ENCODE results near the gene MSL2.
"Not testable (repeated sequence)": the region's sequence is repeated elsewhere in the genome, so short reads cannot be mapped to it uniquely, and the experiment has no call there.

The MSL2 gene, protein sequence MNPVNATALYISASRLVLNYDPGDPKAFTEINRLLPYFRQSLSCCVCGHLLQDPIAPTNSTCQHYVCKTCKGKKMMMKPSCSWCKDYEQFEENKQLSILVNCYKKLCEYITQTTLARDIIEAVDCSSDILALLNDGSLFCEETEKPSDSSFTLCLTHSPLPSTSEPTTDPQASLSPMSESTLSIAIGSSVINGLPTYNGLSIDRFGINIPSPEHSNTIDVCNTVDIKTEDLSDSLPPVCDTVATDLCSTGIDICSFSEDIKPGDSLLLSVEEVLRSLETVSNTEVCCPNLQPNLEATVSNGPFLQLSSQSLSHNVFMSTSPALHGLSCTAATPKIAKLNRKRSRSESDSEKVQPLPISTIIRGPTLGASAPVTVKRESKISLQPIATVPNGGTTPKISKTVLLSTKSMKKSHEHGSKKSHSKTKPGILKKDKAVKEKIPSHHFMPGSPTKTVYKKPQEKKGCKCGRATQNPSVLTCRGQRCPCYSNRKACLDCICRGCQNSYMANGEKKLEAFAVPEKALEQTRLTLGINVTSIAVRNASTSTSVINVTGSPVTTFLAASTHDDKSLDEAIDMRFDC

DNA sequence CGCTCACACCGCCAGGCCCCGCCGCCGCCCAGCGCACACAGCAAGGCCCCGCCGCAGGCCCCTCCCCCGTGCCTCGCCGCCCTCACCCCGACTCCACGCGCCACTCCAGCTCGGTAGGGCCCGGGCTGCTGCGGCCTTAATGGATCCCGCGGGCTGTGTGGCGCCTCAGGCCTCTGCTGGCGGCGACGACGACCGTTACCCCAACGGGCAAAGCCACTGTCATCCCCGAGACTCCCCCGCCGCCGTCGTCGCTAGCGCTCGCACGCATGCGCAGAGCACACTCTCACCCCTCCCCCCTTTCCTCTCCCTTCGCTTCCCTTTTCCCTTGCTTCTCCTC is at the start of gene MSL2:
Gene MSL2, minus strand, starts transcription at position 272 of the 337 bp plus-strand sequence. CDS start 1,222 bp downstream, outside the sequence.
- in situ Hi-C loops (cut with MboI; ENCODE audit: low sequenced_read_pairs) = no loop called here

DNA sequence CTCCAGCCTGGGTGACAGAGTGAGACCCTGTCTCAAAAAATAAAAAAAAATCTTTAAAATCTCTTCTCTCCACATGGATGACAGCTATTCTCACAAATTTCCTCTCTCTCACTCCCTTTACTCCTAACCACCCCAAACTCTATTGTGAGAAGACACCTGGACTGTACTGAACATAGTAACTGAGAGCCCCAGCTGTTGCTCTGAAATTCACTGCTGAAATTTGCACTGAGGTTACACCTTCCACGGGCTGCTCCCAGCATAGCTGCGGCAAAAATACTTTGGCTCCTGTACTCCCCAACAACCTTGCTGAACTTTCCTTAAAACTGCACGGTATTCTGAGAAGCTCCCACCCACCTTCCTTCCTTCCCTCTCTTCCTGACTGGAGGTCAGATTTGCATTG is 49.6 kb upstream of the MSL2 start:
- in situ Hi-C loops (cut with MboI; ENCODE audit: low sequenced_read_pairs) = no loop called here

DNA sequence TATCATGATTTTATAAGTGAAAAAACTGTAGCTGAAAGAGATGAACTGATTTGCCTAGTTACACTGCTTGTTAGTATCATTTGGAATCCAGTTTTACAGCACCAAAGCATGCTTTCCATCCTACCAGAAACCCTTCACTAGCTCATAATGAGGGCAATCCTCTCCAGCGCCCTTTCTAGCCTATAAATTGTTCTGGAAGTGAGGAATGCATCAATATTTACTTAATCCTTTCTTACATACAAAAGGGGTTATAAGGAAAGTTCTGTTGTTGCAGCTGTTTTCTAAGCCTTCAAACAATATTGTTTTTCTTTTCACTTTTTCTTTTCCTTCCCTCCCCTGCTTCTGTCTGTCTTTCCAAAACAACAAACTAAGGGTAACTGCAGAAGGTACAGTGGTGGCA is 43.0 kb upstream of the MSL2 start:
- in situ Hi-C loops (cut with MboI; ENCODE audit: low sequenced_read_pairs) = no loop called here

DNA sequence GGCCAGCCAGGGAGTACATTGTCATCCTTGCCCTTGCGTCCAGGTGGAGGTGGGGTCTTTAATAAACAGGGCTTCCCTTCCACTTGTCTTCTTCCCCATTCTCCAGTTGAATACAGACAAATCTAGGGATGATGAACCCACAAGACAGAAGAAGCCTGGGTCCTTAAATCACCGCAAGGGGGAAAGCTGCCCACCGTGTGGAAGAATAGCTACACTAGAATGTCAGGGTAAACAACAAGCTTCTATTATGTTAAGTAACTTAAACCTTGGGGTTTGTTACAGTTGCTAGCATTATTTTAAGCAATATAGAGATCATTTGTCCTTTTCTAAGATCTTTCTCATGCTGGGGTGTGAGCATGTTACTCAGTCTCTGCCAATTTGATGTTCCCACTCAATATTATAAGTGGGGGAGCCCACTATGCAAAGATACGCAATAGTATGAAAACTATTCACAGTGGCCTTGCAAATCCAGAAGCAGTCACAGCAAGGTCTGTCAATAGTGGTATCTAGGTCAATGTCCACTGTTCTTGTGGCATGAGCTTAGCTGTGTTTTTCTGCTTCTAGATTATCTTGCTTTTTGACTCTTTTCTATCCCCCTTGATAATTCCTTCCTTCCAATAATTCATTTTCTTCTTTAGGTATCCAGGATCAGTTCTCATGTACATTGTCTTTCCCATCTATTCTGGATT is 42.0 kb upstream of the MSL2 start:
- in situ Hi-C loops (cut with MboI; ENCODE audit: low sequenced_read_pairs) = no loop called here

DNA sequence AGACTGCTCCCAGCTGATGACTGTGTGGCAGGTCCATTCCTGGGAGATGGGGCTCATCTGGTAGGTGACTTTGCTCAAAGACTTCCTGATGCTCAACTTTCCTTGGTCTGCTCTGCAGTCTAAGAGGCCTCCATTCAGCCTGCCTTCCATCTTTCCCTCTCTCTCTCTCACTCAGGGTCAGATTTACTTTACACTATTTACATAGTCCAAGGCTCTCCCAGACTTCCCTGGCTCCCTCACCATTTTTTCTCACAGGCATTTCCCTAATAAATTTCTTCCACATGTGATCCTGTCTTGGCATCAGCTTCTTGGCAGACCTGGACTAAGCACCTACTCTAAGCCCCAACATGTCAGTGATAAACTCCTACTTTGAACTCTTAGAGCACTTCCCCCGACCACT is 41.0 kb upstream of the MSL2 start:
- in situ Hi-C loops (cut with MboI; ENCODE audit: low sequenced_read_pairs) = no loop called here

DNA sequence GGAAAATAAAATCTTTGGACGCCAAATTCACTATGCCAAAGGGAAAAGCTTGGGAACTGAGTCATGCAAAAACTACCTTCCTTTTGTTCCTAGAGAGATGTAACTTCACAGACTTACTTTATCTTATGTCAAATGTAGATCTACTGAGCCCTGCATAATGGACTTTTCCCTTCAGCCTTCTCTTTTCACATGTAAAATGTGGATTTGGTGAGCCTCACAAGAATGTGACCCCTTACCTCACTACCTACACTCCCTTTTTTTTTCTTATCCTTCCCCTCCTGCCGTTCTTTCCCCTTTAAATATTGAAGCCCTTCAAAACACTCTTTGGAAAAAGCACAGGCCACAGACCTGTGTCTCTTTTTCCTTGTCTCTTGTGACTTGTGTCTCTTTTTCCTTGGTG is 40.0 kb upstream of the MSL2 start:
- in situ Hi-C loops (cut with MboI; ENCODE audit: low sequenced_read_pairs) = no loop called here

DNA sequence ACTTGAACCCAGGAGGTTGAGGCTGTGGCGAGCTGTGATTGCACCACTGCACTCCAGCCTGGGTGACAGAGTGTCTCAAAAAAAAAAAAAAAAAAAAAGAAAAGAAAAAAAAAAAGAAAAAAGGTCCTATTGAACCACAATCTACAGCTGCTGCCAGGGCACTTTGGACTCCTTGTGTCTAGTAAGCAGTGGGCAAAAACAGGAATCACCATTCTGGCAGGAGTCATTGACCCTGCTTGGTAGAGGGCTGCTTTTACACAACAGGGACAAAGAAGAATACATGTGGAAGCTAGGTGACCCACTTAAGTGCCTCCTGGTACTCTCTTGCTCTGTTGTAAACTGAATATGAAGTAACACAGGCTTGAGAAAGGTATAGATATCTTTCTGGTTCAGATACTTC is 39.4 kb upstream of the MSL2 start:
- in situ Hi-C loops (cut with MboI; ENCODE audit: low sequenced_read_pairs) = no loop called here

DNA sequence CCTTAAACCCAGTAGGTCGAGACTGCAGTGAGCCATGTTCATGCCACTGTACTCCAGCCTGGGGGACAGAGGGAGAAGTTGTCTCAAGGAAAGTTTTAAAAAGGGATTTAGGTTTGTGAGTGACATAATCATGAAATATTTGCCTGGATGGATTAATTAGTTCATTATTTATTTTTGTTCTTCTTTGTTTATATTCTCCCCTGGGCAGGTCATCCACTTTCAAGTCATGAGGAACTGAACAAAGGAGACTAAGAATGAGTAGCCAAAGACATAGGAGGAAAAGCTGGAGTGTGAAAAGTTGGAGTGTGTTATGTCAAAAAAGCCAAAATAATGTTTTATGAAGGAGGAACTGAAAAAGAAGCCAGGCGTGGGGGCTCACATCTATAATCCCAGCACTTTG is 36.3 kb upstream of the MSL2 start:
- in situ Hi-C loops (cut with MboI; ENCODE audit: low sequenced_read_pairs) = no loop called here

DNA sequence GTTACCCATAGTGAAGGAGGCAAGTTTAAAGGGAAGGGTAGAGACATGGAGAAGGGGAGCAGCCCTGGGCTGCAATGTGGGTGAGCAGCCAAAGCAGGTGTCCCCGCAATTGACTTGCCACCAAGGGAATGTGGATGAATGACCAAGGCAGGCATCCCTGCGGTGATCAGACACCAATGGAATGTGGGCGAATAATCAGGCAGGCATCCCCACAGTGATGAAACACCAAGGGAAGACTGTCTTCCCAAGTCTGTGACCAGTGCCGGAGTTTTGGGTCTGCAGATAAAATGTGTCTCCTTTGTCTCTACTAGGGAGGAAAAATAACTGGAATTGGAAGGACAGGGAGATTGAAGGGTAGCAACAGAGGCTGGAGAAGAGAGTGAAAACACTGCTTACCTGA is 26.6 kb upstream of the MSL2 start:
- in situ Hi-C loops (cut with MboI; ENCODE audit: low sequenced_read_pairs) = not testable (repeated sequence)

DNA sequence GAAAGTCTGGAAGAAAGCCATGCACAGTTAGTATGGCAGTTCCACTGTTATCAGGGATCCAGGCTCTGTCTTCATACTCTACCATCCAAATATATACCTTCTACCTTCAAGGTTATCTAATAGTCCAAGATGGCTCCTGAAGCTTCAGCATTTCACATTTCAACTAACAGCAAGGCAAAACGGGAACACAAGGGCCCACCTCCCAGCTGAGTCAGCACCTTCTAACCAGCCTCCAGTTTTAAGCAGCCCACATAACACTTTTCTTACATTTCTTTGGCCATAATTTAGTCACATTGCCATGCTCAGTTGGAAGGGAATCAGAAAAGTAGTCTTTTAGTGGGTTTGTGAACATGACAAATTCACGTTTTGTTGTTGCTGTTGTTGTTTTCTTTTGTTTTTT is 15.4 kb upstream of the MSL2 start:
- in situ Hi-C loops (cut with MboI; ENCODE audit: low sequenced_read_pairs) = no loop called here

DNA sequence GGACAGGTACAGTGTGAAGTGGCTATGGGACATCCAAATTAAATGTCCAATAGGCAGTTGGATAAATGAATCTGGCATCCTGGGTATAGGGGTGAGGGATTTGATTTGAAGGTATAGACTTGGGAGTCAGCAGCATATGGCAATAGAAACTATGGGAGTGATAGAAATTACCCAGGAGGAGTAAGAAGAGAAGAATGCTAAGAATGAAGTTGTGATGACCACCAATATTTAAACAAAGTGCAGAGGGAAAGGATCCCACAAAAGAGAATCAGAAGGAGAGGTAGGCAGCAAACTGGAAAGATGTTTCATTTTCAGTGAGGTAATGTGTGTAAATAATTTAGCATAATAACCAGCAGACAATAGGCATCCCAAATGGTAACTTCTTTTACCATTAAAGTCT is 13.8 kb upstream of the MSL2 start:
- in situ Hi-C loops (cut with MboI; ENCODE audit: low sequenced_read_pairs) = no loop called here

DNA sequence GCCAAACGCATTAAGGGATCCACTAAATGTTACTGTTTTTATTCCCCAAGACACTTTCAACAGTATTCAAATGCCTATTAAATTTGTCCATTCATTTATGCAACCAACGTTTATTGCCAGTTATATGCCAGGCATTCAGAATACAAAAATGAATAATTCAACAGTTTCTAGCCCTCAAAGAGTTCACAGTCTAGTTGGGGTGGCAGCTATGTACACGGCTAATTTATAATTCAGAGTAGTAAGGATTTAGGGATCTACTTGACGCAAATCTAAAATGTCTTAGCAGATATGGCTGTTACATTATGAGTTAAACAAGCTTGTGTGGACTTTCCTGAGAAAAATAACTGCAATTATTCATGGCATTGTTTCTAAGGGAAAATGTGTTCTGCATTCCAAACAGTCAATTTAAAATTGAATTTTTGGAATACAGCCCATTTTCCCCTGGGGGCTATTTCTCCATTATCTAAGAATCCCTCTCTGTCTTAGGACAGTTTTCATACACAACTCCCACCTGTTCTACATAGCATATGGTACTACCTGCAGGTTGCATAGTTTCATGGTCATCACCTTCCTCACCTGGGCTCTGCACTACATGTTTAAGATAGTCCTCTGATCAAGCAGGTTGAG is 11.5 kb upstream of the MSL2 start:
- in situ Hi-C loops (cut with MboI; ENCODE audit: low sequenced_read_pairs) = no loop called here

DNA sequence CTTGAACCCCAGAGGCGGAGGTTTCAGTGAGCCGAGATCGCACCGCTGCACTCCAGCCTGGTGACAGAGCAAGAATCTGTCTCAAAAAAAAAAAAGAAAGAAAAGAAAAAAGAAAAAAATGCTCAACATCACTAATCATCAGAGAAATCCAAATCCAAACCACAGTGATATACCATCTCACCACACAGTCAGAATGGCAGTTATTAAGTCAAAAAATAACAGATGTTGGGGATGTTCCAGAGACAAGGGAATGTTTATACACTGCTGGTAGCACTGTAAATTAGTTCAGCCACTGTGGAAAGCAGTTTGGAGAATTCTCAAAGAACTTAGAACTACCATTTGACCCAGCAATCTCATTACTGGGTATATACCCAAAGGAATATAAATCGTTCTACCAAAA is 3.1 kb upstream of the MSL2 start:
- in situ Hi-C loops (cut with MboI; ENCODE audit: low sequenced_read_pairs) = not testable (repeated sequence)

DNA sequence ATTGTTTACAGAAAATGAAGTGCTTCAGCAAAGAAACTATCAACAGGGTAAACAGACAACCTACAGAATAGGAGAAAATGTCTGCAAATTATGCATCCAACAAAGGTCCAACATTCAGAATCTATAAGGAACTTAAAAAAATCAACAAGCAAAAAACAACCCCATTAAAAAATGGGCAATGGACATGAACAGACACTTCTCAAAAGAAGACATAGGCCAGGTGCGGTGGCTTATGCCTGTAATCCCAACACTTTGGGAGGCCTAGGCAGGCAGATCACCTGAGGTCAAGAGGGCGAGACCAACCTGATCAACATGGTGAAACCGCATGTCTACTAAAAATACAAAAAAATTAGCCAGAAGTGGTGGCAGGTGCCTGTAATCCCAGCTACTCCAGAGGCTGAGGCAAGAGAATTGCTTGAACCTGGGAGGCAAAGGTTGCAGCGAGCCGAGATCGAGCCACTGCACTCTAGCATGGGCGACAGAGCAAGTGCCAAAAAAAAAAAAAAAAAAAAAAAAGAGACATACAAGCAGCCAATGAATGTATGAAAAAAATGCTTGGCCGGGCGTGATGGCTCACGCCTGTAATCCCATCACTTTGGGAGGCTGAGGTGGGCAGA is 2.4 kb upstream of the MSL2 start:
- in situ Hi-C loops (cut with MboI; ENCODE audit: low sequenced_read_pairs) = not testable (repeated sequence)

DNA sequence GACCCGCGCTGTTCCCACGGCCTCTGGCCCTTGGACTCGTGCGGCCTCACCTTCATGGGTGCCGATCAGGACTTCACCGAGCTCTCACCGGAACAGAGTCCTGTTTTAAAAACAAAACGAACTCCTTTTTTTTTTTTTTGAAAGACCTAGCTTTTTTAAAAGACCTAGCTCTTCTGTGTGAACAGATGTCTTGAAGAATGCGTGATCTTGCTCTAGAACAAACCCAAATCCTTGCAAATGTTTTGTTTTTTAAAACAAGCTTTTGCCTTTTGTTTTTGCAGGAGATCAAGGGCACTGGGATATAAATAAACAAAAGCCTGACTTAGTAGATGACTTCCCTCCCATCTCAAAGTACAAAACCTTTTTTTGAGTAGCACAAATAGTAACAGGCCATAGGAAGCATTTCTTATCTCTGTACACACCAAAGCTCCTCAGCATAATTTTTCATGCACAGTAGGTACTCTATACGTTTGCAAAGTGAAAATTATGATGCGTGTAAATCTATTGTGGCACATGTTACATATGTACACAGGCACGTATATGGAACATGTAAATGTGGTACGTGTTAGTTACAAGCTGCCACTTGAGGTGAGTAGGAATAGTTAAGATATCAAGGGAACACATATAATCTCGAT is 1.1 kb upstream of the MSL2 start:
- in situ Hi-C loops (cut with MboI; ENCODE audit: low sequenced_read_pairs) = no loop called here

DNA sequence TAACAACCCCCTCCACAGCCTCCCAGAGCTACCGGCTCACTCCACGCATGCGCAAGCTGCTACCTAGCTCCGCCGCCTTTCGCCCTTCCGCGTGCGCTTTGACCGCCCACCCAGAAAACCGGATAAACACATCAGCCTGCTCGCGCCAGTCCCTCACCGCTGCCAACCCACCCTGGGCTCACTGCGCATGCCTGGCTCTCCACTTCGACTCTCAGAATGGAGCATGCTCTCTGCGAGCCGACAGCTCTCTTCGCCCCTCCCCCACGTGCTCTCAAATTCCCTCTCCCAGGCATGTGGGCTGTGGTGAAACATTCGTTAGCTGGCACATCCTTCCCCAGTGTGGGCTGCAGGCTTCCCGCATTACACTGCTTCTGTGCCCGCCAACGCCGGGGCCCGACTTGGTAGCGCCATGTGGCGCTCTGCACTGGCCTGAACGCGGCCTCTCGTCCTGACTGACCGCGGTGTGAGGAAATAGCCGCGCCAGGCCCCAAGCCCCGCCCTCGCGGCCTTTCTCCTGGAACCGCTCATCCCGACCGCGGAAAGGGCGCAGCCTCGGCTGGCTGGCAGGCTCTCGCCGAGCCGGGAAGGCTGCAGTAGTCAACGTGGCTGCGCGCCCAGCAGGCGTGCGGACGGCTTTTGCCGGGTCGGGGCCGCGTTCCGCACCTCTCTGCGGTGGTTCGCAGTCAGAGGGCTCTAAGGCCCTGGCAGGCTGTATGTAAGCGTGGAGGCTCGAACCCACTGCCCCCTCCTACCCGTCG is 445 bp upstream of the MSL2 start:
- in situ Hi-C loops (cut with MboI; ENCODE audit: low sequenced_read_pairs) = no loop called here

DNA sequence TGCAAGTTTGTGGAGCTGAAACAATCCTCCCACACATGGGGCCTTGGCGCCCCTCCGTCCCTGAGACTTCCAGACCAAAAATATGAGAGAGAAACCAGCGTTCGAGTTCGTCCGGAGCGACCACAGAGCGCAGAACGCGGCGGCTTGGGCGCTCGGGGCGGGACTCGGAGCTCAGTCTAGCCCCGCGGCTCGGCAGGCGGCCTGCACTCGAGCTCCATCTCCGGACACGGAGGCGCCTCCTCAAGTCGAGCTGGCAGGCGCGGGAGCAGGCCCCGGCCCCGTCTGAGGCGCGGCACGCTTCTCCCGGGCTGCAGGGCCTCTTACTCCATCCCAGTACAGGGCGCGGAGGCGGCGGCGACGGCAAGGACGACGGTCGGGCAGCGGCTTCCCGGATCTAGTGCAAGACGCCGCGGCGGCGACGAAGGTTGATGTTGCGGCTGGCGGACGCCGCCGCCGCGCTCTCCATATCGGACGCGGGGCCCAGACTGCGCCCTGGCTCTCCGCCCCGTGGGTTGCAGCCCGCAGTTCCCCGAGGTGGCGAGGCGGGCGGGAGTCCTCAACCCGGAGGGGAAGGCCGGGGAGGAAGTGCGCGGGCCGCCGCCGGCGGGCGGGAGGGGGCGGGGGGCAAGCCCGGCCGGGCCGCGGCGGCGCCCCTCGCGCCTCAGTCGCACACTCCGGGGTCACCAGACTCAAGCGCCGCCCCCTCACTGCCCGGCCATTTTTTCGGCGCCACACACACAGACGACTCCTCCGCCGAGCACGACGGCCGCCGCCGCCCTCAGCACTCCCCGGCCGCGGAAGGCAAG is 674 bp downstream of the MSL2 start:
- in situ Hi-C loops (cut with MboI; ENCODE audit: low sequenced_read_pairs) = no loop called here

DNA sequence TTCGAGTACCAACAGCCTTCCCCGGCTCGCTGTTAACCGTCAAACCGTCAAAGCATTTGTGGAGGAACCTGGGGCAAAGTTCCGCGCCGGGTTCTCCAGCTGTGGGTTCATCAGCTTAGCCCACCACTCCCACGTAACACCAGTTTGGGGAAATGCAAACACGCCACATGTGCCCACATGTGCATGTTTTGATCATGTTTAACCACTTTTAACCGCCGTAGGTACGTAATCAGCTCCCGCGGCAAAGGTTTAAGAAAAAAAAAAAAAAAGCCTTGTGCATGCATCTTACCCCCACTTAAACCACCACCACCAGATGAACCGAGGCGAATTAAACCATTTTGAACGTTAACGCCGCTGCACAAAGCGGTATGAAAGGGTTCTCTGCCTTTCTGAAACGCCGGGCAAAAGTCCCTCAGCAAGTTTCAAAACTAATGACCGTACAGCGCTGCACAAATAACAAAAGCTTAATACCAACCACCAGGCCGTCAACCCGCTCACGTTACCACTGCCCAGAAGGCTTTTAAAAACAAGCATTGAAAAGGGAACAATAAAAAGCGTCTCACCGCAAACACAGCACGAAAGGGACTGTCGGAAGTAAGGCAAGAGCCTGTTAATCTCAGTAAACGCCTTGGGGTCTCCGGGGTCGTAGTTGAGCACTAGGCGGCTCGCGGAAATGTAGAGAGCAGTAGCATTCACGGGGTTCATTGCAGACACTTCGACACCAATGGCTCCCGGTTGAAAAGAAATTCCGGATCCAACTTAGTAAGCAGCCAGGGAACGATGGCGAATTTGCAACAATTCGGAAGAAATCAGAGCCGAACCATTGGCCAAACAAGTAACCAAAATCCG is 1.5 kb downstream of the MSL2 start:
- in situ Hi-C loops (cut with MboI; ENCODE audit: low sequenced_read_pairs) = no loop called here
